GM23248 (cell line): ENCODE results near the gene CFAP20DC. TPM values are rescaled to one million over a fixed set of nuclear protein-coding genes. Genes with fewer than 3 reads are reported as not detected.

Experiments
- DNase-seq: peaks from one replicate; pipeline ENCODE4 v3.0.0-alpha.2; 2015
- H2AFZ ChIP-seq: fragments of 200-600 bp; sonication (generic); 2 replicates; pipeline ENCODE4 v1.6.1; 2016; ENCODE audit warnings: antibody characterized with exemption
- H3F3A ChIP-seq: fragments of 200-600 bp; sonication (generic); 2 replicates; pipeline ENCODE4 v1.6.1; 2016; ENCODE audit warnings: mild to moderate bottlenecking, antibody characterized with exemption, mixed run types; ENCODE audit not compliant: insufficient read depth
- H3K27ac ChIP-seq: fragments of 200-600 bp; sonication (generic); 2 replicates; pipeline ENCODE4 v1.5.1; 2016; ENCODE audit warnings: mild to moderate bottlenecking
- H3K27me3 ChIP-seq: fragments of 200-600 bp; sonication (generic); replicated peaks from 2 replicates; pipeline ENCODE4 v1.6.1; 2016; ENCODE audit warnings: mild to moderate bottlenecking; ENCODE audit not compliant: insufficient read depth
- H3K36me3 ChIP-seq: fragments of 200-600 bp; sonication (generic); 2 replicates; pipeline ENCODE4 v1.6.1; 2016; ENCODE audit warnings: low read depth, mild to moderate bottlenecking
- H3K4me1 ChIP-seq: fragments of 200-600 bp; sonication (generic); 2 replicates; pipeline ENCODE4 v1.6.1; 2016; ENCODE audit warnings: mild to moderate bottlenecking; ENCODE audit not compliant: insufficient read depth
- H3K4me2 ChIP-seq: fragments of 200-600 bp; sonication (generic); one replicate; pipeline ENCODE4 v1.6.1; 2016; ENCODE audit warnings: mild to moderate bottlenecking; ENCODE audit not compliant: unreplicated experiment
- H3K4me3 ChIP-seq: fragments of 200-600 bp; sonication (generic); 2 replicates; pipeline ENCODE4 v1.5.1; 2016; ENCODE audit warnings: mild to moderate bottlenecking
- H3K79me2 ChIP-seq: fragments of 200-600 bp; sonication (generic); 2 replicates; pipeline ENCODE4 v1.6.1; 2016; ENCODE audit warnings: mild to moderate bottlenecking; ENCODE audit not compliant: insufficient read depth
- H3K9ac ChIP-seq: fragments of 200-600 bp; sonication (generic); 2 replicates; pipeline ENCODE4 v1.6.1; 2016; ENCODE audit warnings: mild to moderate bottlenecking
- H3K9me2 ChIP-seq: fragments of 200-600 bp; sonication (generic); 2 replicates; pipeline ENCODE4 v1.6.1; 2016; ENCODE audit warnings: mixed run types, mild to moderate bottlenecking, moderate library complexity; ENCODE audit not compliant: insufficient read depth
- H3K9me3 ChIP-seq: fragments of 200-600 bp; sonication (generic); one replicate; pipeline ENCODE4 v1.6.1; 2017; ENCODE audit warnings: low read depth
- H4K20me1 ChIP-seq: fragments of 200-600 bp; sonication (generic); 2 replicates; pipeline ENCODE4 v1.6.0; 2016; ENCODE audit not compliant: insufficient read depth
- EZH2 ChIP-seq: fragments of 200-600 bp; sonication (generic); IDR thresholded peaks from 2 replicates; pipeline ENCODE4 v1.6.1; 2018; ENCODE audit warnings: antibody characterized with exemption, mild to moderate bottlenecking; ENCODE audit not compliant: insufficient read depth, poor library complexity, severe bottlenecking
- EZH2phosphoT487 ChIP-seq: fragments of 200-600 bp; sonication (generic); IDR thresholded peaks from 2 replicates; pipeline ENCODE4 v1.6.1; 2018; ENCODE audit warnings: antibody characterized with exemption, moderate library complexity, mild to moderate bottlenecking, low read depth; ENCODE audit not compliant: insufficient read depth
- WGBS, 2 experiments: methylation state at CpG; one replicate each; pipeline ENCODE4 v1.1.6; 2015 to 2017; ENCODE audit warnings: low lambda C conversion rate in 2 of 2, low coverage in 1 of 2; ENCODE audit errors: missing lambda C conversion rate in 2 of 2; 5-methylcytosine and 5-hydroxymethylcytosine counted together
- in situ Hi-C: fragments of 300-500 bp; cut with MboI; formaldehyde crosslinking; loops from 2 replicates; pipeline ENCODE4 v1.15.0; 2020
- polyA plus RNA-seq: library from polyadenylated mRNA; unstranded; fragments of >200 nt; fragmentation: Nextera tagmentation; extraction: Ambion mirVana; gene quantifications from 2 replicates; pipeline ENCODE4 v1.2.1, GENCODE V29; 2016
- total RNA-seq: library from RNA; depleted of rRNA; stranded (reverse); fragments of >200 nt; shearing (Covaris generic); gene quantifications from 2 replicates; pipeline ENCODE4 v1.2.3, GENCODE V29; 2014

CFAP20DC gene
- total and polyA plus RNA-seq, 2 experiments from 2014 or later: 1.9 to 2.9 TPM

GRCh38 chr3:58743296-58743695, 306.5 kb downstream of the CFAP20DC start:
- no peaks in the 10 kb centered on the region for H3F3A ChIP-seq
- H3K27ac ChIP-seq: no peak overlapping the region
- no peak overlapping the region for H2AFZ ChIP-seq
- no peak for TF ChIP-seq EZH2phosphoT487
- TF ChIP-seq EZH2: no peak
- no peaks in the 10 kb centered on the region for H3K27me3 ChIP-seq
- in situ Hi-C loops: no loop called here
- no peaks in the 10 kb centered on the region for H3K36me3 ChIP-seq
- no peak for DNase-seq
- H3K4me1 ChIP-seq: no peaks in the 10 kb centered on the region
- no peaks in the 10 kb centered on the region for H3K79me2 ChIP-seq
- no peak overlapping the region for H3K9ac ChIP-seq
- H3K9me3 ChIP-seq: no peaks in the 10 kb centered on the region
- H3K4me2 ChIP-seq: no peak overlapping the region
- no peak overlapping the region for H3K4me3 ChIP-seq
- 42 to 44% methylated on average over 1 of the region's 1 CpG for WGBS, 2 experiments
- no peaks in the 10 kb centered on the region for H4K20me1 ChIP-seq
- H3K9me2 ChIP-seq: no peaks in the 10 kb centered on the region

- no peak overlapping the region for H3K4me3 ChIP-seq
These were observed 307.6 kb downstream of the CFAP20DC start for GRCh38 chr3:58742239-58742638.

GRCh38 chr3:58737644-58738043, 312.2 kb downstream of the CFAP20DC start:
- no peaks in the 10 kb centered on the region for H3K9me3 ChIP-seq
- in situ Hi-C loops: no loop called here
- DNase-seq: no peak
- no peak for TF ChIP-seq EZH2
- no peak for TF ChIP-seq EZH2phosphoT487
- 53 to 70% methylated on average over 3 of the region's 3 CpGs for WGBS, 2 experiments
- H3K27me3 ChIP-seq: no peaks in the 10 kb centered on the region
- H3K4me1 ChIP-seq: no peaks in the 10 kb centered on the region
- H3K9ac ChIP-seq: no peak overlapping the region
- H3K79me2 ChIP-seq: no peaks in the 10 kb centered on the region
- H3K27ac ChIP-seq: no peak overlapping the region
- no peaks in the 10 kb centered on the region for H3F3A ChIP-seq
- no peaks in the 10 kb centered on the region for H3K9me2 ChIP-seq
- no peak overlapping the region for H3K4me2 ChIP-seq
- H2AFZ ChIP-seq: no peak overlapping the region
- H3K36me3 ChIP-seq: no peaks in the 10 kb centered on the region
- H3K4me3 ChIP-seq: no peak overlapping the region
- H4K20me1 ChIP-seq: no peaks in the 10 kb centered on the region

More at GRCh38 chr3:58742239-58742638, 307.6 kb downstream of the CFAP20DC start:
- no peak overlapping the region for H3K27ac ChIP-seq
- TF ChIP-seq EZH2 (no peak), EZH2phosphoT487 (no peak)
- H3K27me3 ChIP-seq: no peaks in the 10 kb centered on the region
- H4K20me1 ChIP-seq: no peaks in the 10 kb centered on the region
- no peaks in the 10 kb centered on the region for H3K4me1 ChIP-seq
- DNase-seq: no peak
- no peaks in the 10 kb centered on the region for H3K36me3 ChIP-seq
- no peak overlapping the region for H3K9ac ChIP-seq
- no peaks in the 10 kb centered on the region for H3K79me2 ChIP-seq
- in situ Hi-C loops: no loop called here
- H2AFZ ChIP-seq: no peak overlapping the region
- H3K4me2 ChIP-seq: no peak overlapping the region
- no peaks in the 10 kb centered on the region for H3K9me3 ChIP-seq
- H3K9me2 ChIP-seq: no peaks in the 10 kb centered on the region
- 70 to 73% methylated on average over 6 of the region's 6 CpGs for WGBS, 2 experiments
- no peaks in the 10 kb centered on the region for H3F3A ChIP-seq

- in situ Hi-C loops: no loop called here
- WGBS, 2 experiments: 84 to 86% methylated on average over 5 of the region's 5 CpGs
- Histone ChIP-seq H3K27ac (no peak overlapping the region), H3K4me1 (no peaks in the 10 kb centered on the region), H3F3A (no peaks in the 10 kb centered on the region), H3K9me2 (no peaks in the 10 kb centered on the region), H3K4me2 (no peak overlapping the region), H3K9ac (no peak overlapping the region), H3K36me3 (no peaks in the 10 kb centered on the region), H3K79me2 (no peaks in the 10 kb centered on the region), H3K9me3 (no peaks in the 10 kb centered on the region), H4K20me1 (no peaks in the 10 kb centered on the region), H3K4me3 (no peak overlapping the region), H2AFZ (no peak overlapping the region), H3K27me3 (no peaks in the 10 kb centered on the region)
- DNase-seq: no peak
- TF ChIP-seq EZH2: no peak
- no peak for TF ChIP-seq EZH2phosphoT487
These were observed 318.2 kb downstream of the CFAP20DC start for GRCh38 chr3:58731673-58732072.

- Histone ChIP-seq H3K9me3 (no peaks in the 10 kb centered on the region), H3K27ac (no peak overlapping the region), H2AFZ (no peak overlapping the region), H3K4me2 (no peak overlapping the region), H3K79me2 (no peaks in the 10 kb centered on the region), H3K4me3 (no peak overlapping the region), H3K9ac (no peak overlapping the region), H3K36me3 (no peaks in the 10 kb centered on the region), H4K20me1 (no peaks in the 10 kb centered on the region), H3K9me2 (no peaks in the 10 kb centered on the region), H3F3A (no peaks in the 10 kb centered on the region), H3K27me3 (no peaks in the 10 kb centered on the region), H3K4me1 (no peaks in the 10 kb centered on the region)
- TF ChIP-seq EZH2phosphoT487: no peak
- TF ChIP-seq EZH2: no peak
- WGBS, 2 experiments: 83 to 88% methylated on average over 1 of the region's 1 CpG
- no peak for DNase-seq
- in situ Hi-C loops: no loop called here
These were observed 321.1 kb downstream of the CFAP20DC start for GRCh38 chr3:58728723-58729122.
